H1 (cell line): ENCODE results near the gene CUTC. TPM values are rescaled to one million over a fixed set of nuclear protein-coding genes. Genes with fewer than 3 reads are reported as not detected.

Experiments used
- CBX5 ChIP-seq: fragments of 300-800, 300-1000 bp; sonication (generic); IDR thresholded peaks from 2 replicates; pipeline ENCODE4 v1.7.1; 2016; ENCODE audit warnings: antibody characterized with exemption, low read length, low read depth
- GTF2F1 ChIP-seq: IDR thresholded peaks from 2 replicates; pipeline ENCODE4 v1.6.1; 2012; ENCODE audit warnings: low read depth, low read length, improper control_type of control experiment, borderline replicate concordance
- NRF1 ChIP-seq: IDR thresholded peaks from 2 replicates; pipeline ENCODE4 v1.6.1; 2011; ENCODE audit warnings: mild to moderate bottlenecking, low read depth, low read length, improper control_type of control experiment
- POLR2AphosphoS5 ChIP-seq: IDR thresholded peaks from 2 replicates; pipeline ENCODE4 v1.6.1; 2011; ENCODE audit warnings: low read depth, low read length
- USF2 ChIP-seq: IDR thresholded peaks from 2 replicates; pipeline ENCODE4 v1.6.1; 2011; ENCODE audit warnings: low read length, improper control_type of control experiment
- polyA plus RNA-seq, 7 experiments: library from polyadenylated mRNA; depleted of rRNA in 3 of 7; stranded (reverse) in 5 of 7; unstranded in 2 of 7; fragments of >200 nt in 5 of 7; fragments of 200-250 nt in 2 of 7; gene quantifications; 1 replicate in 5 of 7; 2 replicates in 1 of 7; 4 replicates in 1 of 7; pipeline versions ENCODE4 v1.2.1 to v1.2.3, GENCODE V29; 2011 to 2013; ENCODE audit warnings: missing spikeins in 2 of 7, mixed read lengths in 2 of 7
- total RNA-seq: library from RNA; stranded (reverse); fragmentation: NEBNext Ultra II Directional; extraction: Animal tissue kit (Norgen Biotek cat#: 25700); gene quantifications from 2 replicates; pipeline ENCODE4 v1.2.1, GENCODE V29; 2021
- TF ChIP-seq, protein P1 (sequence below): fragments of 300-600 bp; sonication (generic); IDR thresholded peaks from 2 replicates; pipeline ENCODE4 v1.7.1; 2012; ENCODE audit warnings: low read length, moderate library complexity, mild to moderate bottlenecking, inconsistent platforms; ENCODE audit not compliant: insufficient replicate concordance
- TF ChIP-seq, protein P2 (sequence below), 3 experiments: IDR thresholded peaks; 1 replicate in 2 of 3; 2 replicates in 1 of 3; pipeline versions ENCODE4 v1.5.1 to v1.6.1; 2011; ENCODE audit warnings: low read length in 3 of 3, mild to moderate bottlenecking in 3 of 3, inconsistent platforms in 2 of 3, low read depth in 1 of 3, moderate library complexity in 1 of 3; ENCODE audit not compliant: insufficient read depth in 1 of 3; ENCODE audit errors: control extremely low read depth in 1 of 3

CUTC gene
- total and polyA plus RNA-seq, 2 of the 8 experiments (the other 6 are each of a cell fraction or from before 2014, with no cell fraction given), result 25.3 to 25.6 TPM

DNA sequence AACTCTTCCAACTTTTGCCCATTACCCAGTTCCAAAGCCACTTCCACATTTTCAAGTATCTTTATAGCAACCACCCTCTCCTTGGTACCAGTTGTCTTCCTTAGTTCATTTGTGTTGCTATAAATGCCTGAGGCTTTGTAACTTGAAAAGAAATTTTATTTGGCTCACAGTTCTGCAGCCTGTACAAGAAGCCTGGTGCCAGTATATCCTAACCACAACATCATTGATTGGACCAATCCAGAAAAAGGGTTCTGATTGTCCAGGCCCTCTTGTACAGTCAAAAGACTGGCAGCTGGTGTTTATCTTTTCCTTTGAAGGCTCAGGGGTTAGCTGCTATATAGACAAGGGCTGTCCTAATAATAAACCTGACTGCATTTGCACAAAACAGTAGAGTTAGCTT lies 29.3 kb downstream of the CUTC start (continued):
- TF ChIP-seq, protein P1, sequence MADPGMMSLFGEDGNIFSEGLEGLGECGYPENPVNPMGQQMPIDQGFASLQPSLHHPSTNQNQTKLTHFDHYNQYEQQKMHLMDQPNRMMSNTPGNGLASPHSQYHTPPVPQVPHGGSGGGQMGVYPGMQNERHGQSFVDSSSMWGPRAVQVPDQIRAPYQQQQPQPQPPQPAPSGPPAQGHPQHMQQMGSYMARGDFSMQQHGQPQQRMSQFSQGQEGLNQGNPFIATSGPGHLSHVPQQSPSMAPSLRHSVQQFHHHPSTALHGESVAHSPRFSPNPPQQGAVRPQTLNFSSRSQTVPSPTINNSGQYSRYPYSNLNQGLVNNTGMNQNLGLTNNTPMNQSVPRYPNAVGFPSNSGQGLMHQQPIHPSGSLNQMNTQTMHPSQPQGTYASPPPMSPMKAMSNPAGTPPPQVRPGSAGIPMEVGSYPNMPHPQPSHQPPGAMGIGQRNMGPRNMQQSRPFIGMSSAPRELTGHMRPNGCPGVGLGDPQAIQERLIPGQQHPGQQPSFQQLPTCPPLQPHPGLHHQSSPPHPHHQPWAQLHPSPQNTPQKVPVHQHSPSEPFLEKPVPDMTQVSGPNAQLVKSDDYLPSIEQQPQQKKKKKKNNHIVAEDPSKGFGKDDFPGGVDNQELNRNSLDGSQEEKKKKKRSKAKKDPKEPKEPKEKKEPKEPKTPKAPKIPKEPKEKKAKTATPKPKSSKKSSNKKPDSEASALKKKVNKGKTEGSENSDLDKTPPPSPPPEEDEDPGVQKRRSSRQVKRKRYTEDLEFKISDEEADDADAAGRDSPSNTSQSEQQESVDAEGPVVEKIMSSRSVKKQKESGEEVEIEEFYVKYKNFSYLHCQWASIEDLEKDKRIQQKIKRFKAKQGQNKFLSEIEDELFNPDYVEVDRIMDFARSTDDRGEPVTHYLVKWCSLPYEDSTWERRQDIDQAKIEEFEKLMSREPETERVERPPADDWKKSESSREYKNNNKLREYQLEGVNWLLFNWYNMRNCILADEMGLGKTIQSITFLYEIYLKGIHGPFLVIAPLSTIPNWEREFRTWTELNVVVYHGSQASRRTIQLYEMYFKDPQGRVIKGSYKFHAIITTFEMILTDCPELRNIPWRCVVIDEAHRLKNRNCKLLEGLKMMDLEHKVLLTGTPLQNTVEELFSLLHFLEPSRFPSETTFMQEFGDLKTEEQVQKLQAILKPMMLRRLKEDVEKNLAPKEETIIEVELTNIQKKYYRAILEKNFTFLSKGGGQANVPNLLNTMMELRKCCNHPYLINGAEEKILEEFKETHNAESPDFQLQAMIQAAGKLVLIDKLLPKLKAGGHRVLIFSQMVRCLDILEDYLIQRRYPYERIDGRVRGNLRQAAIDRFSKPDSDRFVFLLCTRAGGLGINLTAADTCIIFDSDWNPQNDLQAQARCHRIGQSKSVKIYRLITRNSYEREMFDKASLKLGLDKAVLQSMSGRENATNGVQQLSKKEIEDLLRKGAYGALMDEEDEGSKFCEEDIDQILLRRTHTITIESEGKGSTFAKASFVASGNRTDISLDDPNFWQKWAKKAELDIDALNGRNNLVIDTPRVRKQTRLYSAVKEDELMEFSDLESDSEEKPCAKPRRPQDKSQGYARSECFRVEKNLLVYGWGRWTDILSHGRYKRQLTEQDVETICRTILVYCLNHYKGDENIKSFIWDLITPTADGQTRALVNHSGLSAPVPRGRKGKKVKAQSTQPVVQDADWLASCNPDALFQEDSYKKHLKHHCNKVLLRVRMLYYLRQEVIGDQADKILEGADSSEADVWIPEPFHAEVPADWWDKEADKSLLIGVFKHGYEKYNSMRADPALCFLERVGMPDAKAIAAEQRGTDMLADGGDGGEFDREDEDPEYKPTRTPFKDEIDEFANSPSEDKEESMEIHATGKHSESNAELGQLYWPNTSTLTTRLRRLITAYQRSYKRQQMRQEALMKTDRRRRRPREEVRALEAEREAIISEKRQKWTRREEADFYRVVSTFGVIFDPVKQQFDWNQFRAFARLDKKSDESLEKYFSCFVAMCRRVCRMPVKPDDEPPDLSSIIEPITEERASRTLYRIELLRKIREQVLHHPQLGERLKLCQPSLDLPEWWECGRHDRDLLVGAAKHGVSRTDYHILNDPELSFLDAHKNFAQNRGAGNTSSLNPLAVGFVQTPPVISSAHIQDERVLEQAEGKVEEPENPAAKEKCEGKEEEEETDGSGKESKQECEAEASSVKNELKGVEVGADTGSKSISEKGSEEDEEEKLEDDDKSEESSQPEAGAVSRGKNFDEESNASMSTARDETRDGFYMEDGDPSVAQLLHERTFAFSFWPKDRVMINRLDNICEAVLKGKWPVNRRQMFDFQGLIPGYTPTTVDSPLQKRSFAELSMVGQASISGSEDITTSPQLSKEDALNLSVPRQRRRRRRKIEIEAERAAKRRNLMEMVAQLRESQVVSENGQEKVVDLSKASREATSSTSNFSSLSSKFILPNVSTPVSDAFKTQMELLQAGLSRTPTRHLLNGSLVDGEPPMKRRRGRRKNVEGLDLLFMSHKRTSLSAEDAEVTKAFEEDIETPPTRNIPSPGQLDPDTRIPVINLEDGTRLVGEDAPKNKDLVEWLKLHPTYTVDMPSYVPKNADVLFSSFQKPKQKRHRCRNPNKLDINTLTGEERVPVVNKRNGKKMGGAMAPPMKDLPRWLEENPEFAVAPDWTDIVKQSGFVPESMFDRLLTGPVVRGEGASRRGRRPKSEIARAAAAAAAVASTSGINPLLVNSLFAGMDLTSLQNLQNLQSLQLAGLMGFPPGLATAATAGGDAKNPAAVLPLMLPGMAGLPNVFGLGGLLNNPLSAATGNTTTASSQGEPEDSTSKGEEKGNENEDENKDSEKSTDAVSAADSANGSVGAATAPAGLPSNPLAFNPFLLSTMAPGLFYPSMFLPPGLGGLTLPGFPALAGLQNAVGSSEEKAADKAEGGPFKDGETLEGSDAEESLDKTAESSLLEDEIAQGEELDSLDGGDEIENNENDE, result no peak
- TF ChIP-seq NRF1, result no peak
- no peak for TF ChIP-seq GTF2F1
- TF ChIP-seq, protein P2, sequence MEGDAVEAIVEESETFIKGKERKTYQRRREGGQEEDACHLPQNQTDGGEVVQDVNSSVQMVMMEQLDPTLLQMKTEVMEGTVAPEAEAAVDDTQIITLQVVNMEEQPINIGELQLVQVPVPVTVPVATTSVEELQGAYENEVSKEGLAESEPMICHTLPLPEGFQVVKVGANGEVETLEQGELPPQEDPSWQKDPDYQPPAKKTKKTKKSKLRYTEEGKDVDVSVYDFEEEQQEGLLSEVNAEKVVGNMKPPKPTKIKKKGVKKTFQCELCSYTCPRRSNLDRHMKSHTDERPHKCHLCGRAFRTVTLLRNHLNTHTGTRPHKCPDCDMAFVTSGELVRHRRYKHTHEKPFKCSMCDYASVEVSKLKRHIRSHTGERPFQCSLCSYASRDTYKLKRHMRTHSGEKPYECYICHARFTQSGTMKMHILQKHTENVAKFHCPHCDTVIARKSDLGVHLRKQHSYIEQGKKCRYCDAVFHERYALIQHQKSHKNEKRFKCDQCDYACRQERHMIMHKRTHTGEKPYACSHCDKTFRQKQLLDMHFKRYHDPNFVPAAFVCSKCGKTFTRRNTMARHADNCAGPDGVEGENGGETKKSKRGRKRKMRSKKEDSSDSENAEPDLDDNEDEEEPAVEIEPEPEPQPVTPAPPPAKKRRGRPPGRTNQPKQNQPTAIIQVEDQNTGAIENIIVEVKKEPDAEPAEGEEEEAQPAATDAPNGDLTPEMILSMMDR (IDR thresholded peaks at IDR 0.05; ENCODE audit: control extremely low read depth in 1 of 3, insufficient read depth in 1 of 3, low read depth in 1 of 3, low read length in 3 of 3), result no peak
- no peak for TF ChIP-seq CBX5
- no peak for TF ChIP-seq USF2
- TF ChIP-seq POLR2AphosphoS5, result no peak
